ENCODE measurements around the gene PTPN3.

DNA sequence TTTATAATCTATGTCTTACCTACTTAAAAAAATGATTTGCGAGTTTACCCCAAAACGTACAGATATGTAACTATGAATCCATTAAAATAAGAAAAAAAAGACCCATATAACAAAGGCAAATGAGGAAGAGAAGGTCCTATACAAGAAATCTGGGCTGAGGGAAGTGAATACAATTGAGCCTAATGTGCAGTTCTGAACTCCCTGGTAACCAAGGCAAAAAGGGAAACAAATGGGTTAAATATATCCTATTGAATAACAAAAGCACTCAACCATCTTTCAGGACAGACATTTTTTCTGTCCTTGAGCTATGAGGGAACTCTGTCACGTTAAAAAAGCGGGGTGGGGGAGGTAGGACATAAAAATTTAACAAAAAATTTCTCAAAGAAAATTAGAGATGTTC is 78.6 kb downstream of the PTPN3 start:
- TF ChIP-seq POLR2A (IDR thresholded peaks at IDR 0.05; ENCODE audit: low read depth, low read length) = no peak
- TF ChIP-seq TAF1 (IDR thresholded peaks at IDR 0.05; ENCODE audit: borderline replicate concordance, low read depth, low read length) = no peak

All from GM12892 (cell line).